Breast epithelium (tissue), 4 donors: Measurements from ENCODE around the gene HTR4. TPM values are rescaled to one million over a fixed set of nuclear protein-coding genes. Genes with fewer than 3 reads are reported as not detected.
"Not testable (repeated sequence)": the region's sequence is repeated elsewhere in the genome, so short reads cannot be mapped to it uniquely, and the experiment has no call there.

ENCODE experiments used
- DNase-seq, 2 donors: peaks; one replicate each; pipeline ENCODE4 v3.0.0-alpha.2; 2019; ENCODE audit warnings: low spot score in 2 of 2
- H3K27ac ChIP-seq, 2 donors: fragments of 200-600 bp; sonication (generic) in 1 of 2; one replicate each; pipeline ENCODE4 v1.5.1; 2016 to 2019; ENCODE audit warnings: mild to moderate bottlenecking in 1 of 2
- H3K27me3 ChIP-seq, 2 donors: fragments of 200-600 bp; sonication (generic) in 1 of 2; one replicate each; pipeline versions ENCODE4 v1.5.1 to v1.6.0; 2017 to 2019; ENCODE audit warnings: control low read depth in 1 of 2, mild to moderate bottlenecking in 1 of 2
- H3K36me3 ChIP-seq: fragments of 200-600 bp; one replicate; pipeline ENCODE4 v1.5.1; 2019
- H3K4me1 ChIP-seq, 2 donors: fragments of 200-600 bp; sonication (generic); one replicate each; pipeline ENCODE4 v1.5.1; 2016 to 2019; ENCODE audit warnings: control low read depth in 1 of 2
- H3K4me3 ChIP-seq, 3 donors: fragments of 200-600 bp; sonication (generic); 1 replicate in 2 of 3; 2 replicates in 1 of 3; pipeline ENCODE4 v1.5.1; 2016 to 2019; ENCODE audit warnings: mild to moderate bottlenecking in 3 of 3, moderate library complexity in 2 of 3
- H3K9me3 ChIP-seq, 2 donors: fragments of 200-600 bp; sonication (generic) in 1 of 2; one replicate each; pipeline ENCODE4 v1.5.1; 2016 to 2019; ENCODE audit warnings: control low read depth in 1 of 2
- CTCF ChIP-seq, 3 donors: fragments of 450-650 bp; IDR thresholded peaks; one replicate each; pipeline ENCODE4 v1.5.1; 2016 to 2017; ENCODE audit warnings: antibody characterized with exemption in 3 of 3, mild to moderate bottlenecking in 3 of 3, moderate library complexity in 3 of 3
- POLR2A ChIP-seq: fragments of 450-650 bp; IDR thresholded peaks from one replicate; pipeline ENCODE4 v1.6.1; 2016; ENCODE audit warnings: antibody characterized with exemption, mild to moderate bottlenecking, moderate library complexity
- POLR2AphosphoS5 ChIP-seq, 3 donors: sonication (generic); formaldehyde crosslinking; IDR thresholded peaks; one replicate each; pipeline ENCODE4 v1.6.1; 2017; ENCODE audit warnings: antibody characterized with exemption in 3 of 3
- intact Hi-C: fragments of 100-400 bp; cut with DNase I; formaldehyde crosslinking; loops from one replicate; pipeline ENCODE4 v1.15.1; 2023; ENCODE audit warnings: low total_unique reads
- total RNA-seq, 3 donors: library from RNA; depleted of rRNA; stranded (reverse); fragments of >200 nt; gene quantifications; one replicate each; pipeline ENCODE4 v1.1.0, GENCODE V29; 2016

The HTR4 gene
- total RNA-seq, 3 donors from 2014 or later = 0.15 to 0.66 TPM; not detected in 1

GRCh38 chr5:148532969-148533670 lies 121.2 kb downstream of the HTR4 start:
- TF ChIP-seq CTCF (IDR thresholded peaks at IDR 0.05) = no peak
- TF ChIP-seq POLR2A = no peak
- TF ChIP-seq POLR2AphosphoS5 (IDR thresholded peaks at IDR 0.05) = no peak
- no peak overlapping the region for H3K27ac ChIP-seq
- H3K4me3 ChIP-seq = no peak overlapping the region
- intact Hi-C loops = no loop called here
- H3K9me3 ChIP-seq = peaks cover 21 to 28% of the 10 kb centered on the region in 2 donors
- no peaks in the 10 kb centered on the region for H3K27me3 ChIP-seq
- H3K4me1 ChIP-seq = no peaks in the 10 kb centered on the region
- DNase-seq = no peak
- no peaks in the 10 kb centered on the region for H3K36me3 ChIP-seq

GRCh38 chr5:148529450-148529849 lies 124.9 kb downstream of the HTR4 start:
- H3K36me3 ChIP-seq, H3K4me1 ChIP-seq, H3K4me3 ChIP-seq, intact Hi-C loops, DNase-seq, H3K27me3 ChIP-seq, H3K27ac ChIP-seq: not testable (repeated sequence)
- H3K9me3 ChIP-seq = peaks cover 21 to 22% of the 10 kb centered on the region in 2 donors

DNA sequence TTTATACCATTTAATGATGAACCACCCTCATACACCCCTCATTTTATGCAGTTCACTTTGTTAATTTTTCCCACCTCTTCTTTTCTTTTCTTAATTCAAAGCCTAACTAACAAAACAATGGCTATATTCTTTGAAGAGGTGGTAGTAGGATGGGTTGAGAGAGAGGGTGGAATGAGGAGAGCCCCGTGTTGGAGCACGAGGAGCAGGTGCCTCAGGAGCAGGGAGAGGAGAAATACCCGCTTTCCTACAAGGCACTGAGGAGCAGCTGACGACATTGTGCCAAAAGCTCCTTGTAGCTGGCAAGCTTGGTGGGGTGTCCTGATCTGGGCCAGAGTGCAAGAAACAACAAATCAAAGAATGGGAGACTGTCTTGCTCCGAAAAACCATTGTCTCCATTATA lies 129.6 kb downstream of the HTR4 start:
- Histone ChIP-seq H3K27me3 (no peaks in the 10 kb centered on the region), H3K9me3 (peaks cover 9 to 12% of the 10 kb centered on the region in 2 donors), H3K27ac (no peak overlapping the region), H3K4me1 (no peaks in the 10 kb centered on the region), H3K36me3 (no peaks in the 10 kb centered on the region), H3K4me3 (no peak overlapping the region)
- TF ChIP-seq POLR2A (no peak), CTCF (IDR thresholded peaks at IDR 0.05) (no peak), POLR2AphosphoS5 (IDR thresholded peaks at IDR 0.05) (no peak)
- intact Hi-C loops = no loop called here
- no peak for DNase-seq

DNA sequence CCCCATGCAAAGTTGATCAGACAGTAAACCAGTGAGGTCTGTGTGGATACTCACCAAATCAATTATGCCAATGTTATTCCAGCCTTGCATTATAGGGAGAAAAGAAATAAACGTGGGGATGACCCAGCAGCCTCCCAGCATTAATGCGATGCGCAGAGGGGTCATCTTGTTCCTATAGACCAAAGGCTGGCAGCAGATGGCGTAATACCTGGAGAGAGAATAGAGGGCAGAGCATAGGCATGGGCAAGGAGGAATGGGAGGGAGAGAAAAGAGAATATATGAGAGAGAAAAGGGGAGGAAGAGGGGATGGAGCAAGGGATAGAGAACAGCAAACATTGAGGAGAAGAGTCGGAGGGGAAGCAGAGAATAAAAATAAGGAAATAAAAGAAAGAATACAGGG lies 131.2 kb downstream of the HTR4 start:
- TF ChIP-seq POLR2AphosphoS5 (IDR thresholded peaks at IDR 0.05) (no peak), CTCF (IDR thresholded peaks at IDR 0.05) (no peak), POLR2A (no peak)

GRCh38 chr5:148515460-148515859 lies 138.9 kb downstream of the HTR4 start:
- H3K4me3 ChIP-seq = no peak overlapping the region
- H3K27me3 ChIP-seq = no peaks in the 10 kb centered on the region
- no peaks in the 10 kb centered on the region for H3K4me1 ChIP-seq
- no peaks in the 10 kb centered on the region for H3K9me3 ChIP-seq
- H3K27ac ChIP-seq = no peak overlapping the region
- no peak for DNase-seq
- intact Hi-C loops = no loop called here
- H3K36me3 ChIP-seq = no peaks in the 10 kb centered on the region
- TF ChIP-seq POLR2A (no peak), POLR2AphosphoS5 (IDR thresholded peaks at IDR 0.05) (no peak), CTCF (IDR thresholded peaks at IDR 0.05) (no peak)

More for the DNA sequence above, 131.2 kb downstream of the HTR4 start:
- H3K27ac ChIP-seq = no peak overlapping the region
- H3K4me1 ChIP-seq = no peaks in the 10 kb centered on the region
- DNase-seq = no peak
- no peak overlapping the region for H3K4me3 ChIP-seq
- no peaks in the 10 kb centered on the region for H3K36me3 ChIP-seq
- H3K27me3 ChIP-seq = no peaks in the 10 kb centered on the region
- intact Hi-C loops = no loop called here
- no peaks in the 10 kb centered on the region for H3K9me3 ChIP-seq
